ENCODE results near the gene MYOM1. TPM values are rescaled to one million over a fixed set of nuclear protein-coding genes. Genes with fewer than 3 reads are reported as not detected.
"Not testable (repeated sequence)": the region's sequence is repeated elsewhere in the genome, so short reads cannot be mapped to it uniquely, and the experiment has no call there.

Gene MYOM1
- total RNA-seq, 1 donor from 2014 or later = 0.49 TPM

- DNase-seq (ENCODE audit: low spot score) = no peak
- Mint-ChIP-seq H3K27me3 (ENCODE audit: unreplicated experiment) (peaks cover 1% of the 10 kb centered on the region), H3K4me1 (ENCODE audit: unreplicated experiment) (no peaks in the 10 kb centered on the region), H3K27ac (ENCODE audit: unreplicated experiment) (no peak overlapping the region), H3K36me3 (ENCODE audit: low read depth, unreplicated experiment) (no peaks in the 10 kb centered on the region), H3K4me3 (ENCODE audit: unreplicated experiment) (no peak overlapping the region), H3K9me3 (ENCODE audit: unreplicated experiment) (no peaks in the 10 kb centered on the region)
- TF ChIP-seq CTCF (IDR thresholded peaks at IDR 0.05; ENCODE audit: unreplicated experiment) = no peak
Observed at GRCh38 chr18:3199942-3200645, 19.7 kb downstream of the MYOM1 start.

GRCh38 chr18:3198260-3198860 lies 21.4 kb downstream of the MYOM1 start:
- not testable (repeated sequence) for H3K9me3 Mint-ChIP-seq (ENCODE audit: unreplicated experiment); DNase-seq (ENCODE audit: low spot score); H3K4me1 Mint-ChIP-seq (ENCODE audit: unreplicated experiment); H3K36me3 Mint-ChIP-seq (ENCODE audit: low read depth, unreplicated experiment); H3K27me3 Mint-ChIP-seq (ENCODE audit: unreplicated experiment); H3K4me3 Mint-ChIP-seq (ENCODE audit: unreplicated experiment); H3K27ac Mint-ChIP-seq (ENCODE audit: unreplicated experiment)

GRCh38 chr18:3194947-3195612 lies 24.7 kb downstream of the MYOM1 start:
- no peaks in the 10 kb centered on the region for H3K4me1 Mint-ChIP-seq (ENCODE audit: unreplicated experiment)
- TF ChIP-seq CTCF (IDR thresholded peaks at IDR 0.05; ENCODE audit: unreplicated experiment) = no peak
- no peaks in the 10 kb centered on the region for H3K9me3 Mint-ChIP-seq (ENCODE audit: unreplicated experiment)
- no peak overlapping the region for H3K4me3 Mint-ChIP-seq (ENCODE audit: unreplicated experiment)
- no peaks in the 10 kb centered on the region for H3K36me3 Mint-ChIP-seq (ENCODE audit: low read depth, unreplicated experiment)
- peaks cover 1% of the 10 kb centered on the region for H3K27me3 Mint-ChIP-seq (ENCODE audit: unreplicated experiment)
- DNase-seq (ENCODE audit: low spot score) = no peak
- no peak overlapping the region for H3K27ac Mint-ChIP-seq (ENCODE audit: unreplicated experiment)

GRCh38 chr18:3193331-3193730 lies 26.4 kb downstream of the MYOM1 start:
- Mint-ChIP-seq H3K4me1 (ENCODE audit: unreplicated experiment) (no peaks in the 10 kb centered on the region), H3K4me3 (ENCODE audit: unreplicated experiment) (no peak overlapping the region), H3K9me3 (ENCODE audit: unreplicated experiment) (no peaks in the 10 kb centered on the region), H3K27me3 (ENCODE audit: unreplicated experiment) (peaks cover 1% of the 10 kb centered on the region), H3K36me3 (ENCODE audit: low read depth, unreplicated experiment) (no peaks in the 10 kb centered on the region), H3K27ac (ENCODE audit: unreplicated experiment) (no peak overlapping the region)
- TF ChIP-seq CTCF (IDR thresholded peaks at IDR 0.05; ENCODE audit: unreplicated experiment) = no peak
- no peak for DNase-seq (ENCODE audit: low spot score)

- H3K9me3 Mint-ChIP-seq (ENCODE audit: unreplicated experiment) = no peaks in the 10 kb centered on the region
- DNase-seq (ENCODE audit: low spot score) = no peak
- peaks cover 1% of the 10 kb centered on the region for H3K27me3 Mint-ChIP-seq (ENCODE audit: unreplicated experiment)
- H3K36me3 Mint-ChIP-seq (ENCODE audit: low read depth, unreplicated experiment) = no peaks in the 10 kb centered on the region
- H3K4me1 Mint-ChIP-seq (ENCODE audit: unreplicated experiment) = no peaks in the 10 kb centered on the region
- no peak overlapping the region for H3K4me3 Mint-ChIP-seq (ENCODE audit: unreplicated experiment)
- TF ChIP-seq CTCF (IDR thresholded peaks at IDR 0.05; ENCODE audit: unreplicated experiment) = no peak
- H3K27ac Mint-ChIP-seq (ENCODE audit: unreplicated experiment) = no peak overlapping the region
Observed at GRCh38 chr18:3192752-3193151, 27.0 kb downstream of the MYOM1 start.

Measured in endothelial cell (in vitro differentiated cells).